HepG2 (cell line): ENCODE results near the gene IQCM.

Source experiments
- ARNT ChIP-seq: fragments of 450-650 bp; IDR thresholded peaks from 2 replicates; pipeline ENCODE4 v1.6.1; 2017
- FOXA3 ChIP-seq: IDR thresholded peaks from 2 replicates; pipeline ENCODE4 v1.6.1; 2016; ENCODE audit warnings: missing genetic modification reagents, missing compliant biosample characterization
- FOXK1 ChIP-seq: sonication (generic); formaldehyde crosslinking; IDR thresholded peaks from 2 replicates; pipeline ENCODE4 v1.4.0; 2020; ENCODE audit warnings: low read depth, missing genetic modification reagents, borderline replicate concordance
- HOXA3 ChIP-seq: sonication (generic); formaldehyde crosslinking; IDR thresholded peaks from 2 replicates; pipeline ENCODE4 v1.5.0; 2020; ENCODE audit warnings: missing genetic modification reagents
- KDM5B ChIP-seq: sonication (generic); formaldehyde crosslinking; IDR thresholded peaks from 2 replicates; pipeline ENCODE4 v1.4.0; 2020; ENCODE audit warnings: missing genetic modification reagents, mild to moderate bottlenecking, borderline replicate concordance
- MXD4 ChIP-seq: IDR thresholded peaks from 2 replicates; pipeline ENCODE4 v1.6.1; 2016; ENCODE audit warnings: mild to moderate bottlenecking, missing biosample characterization, missing genetic modification reagents
- U2AF2 ChIP-seq: fragments of 200-400 bp; formaldehyde crosslinking; IDR thresholded peaks from 2 replicates; pipeline ENCODE4 v1.6.1; 2017; ENCODE audit warnings: low read depth, mild to moderate bottlenecking, low read length
- ZBTB49 ChIP-seq: sonication (generic); formaldehyde crosslinking; IDR thresholded peaks from 2 replicates; pipeline ENCODE4 v1.4.0; 2020; ENCODE audit warnings: missing genetic modification reagents, borderline replicate concordance
- TF ChIP-seq, protein P1 (sequence below): sonication (generic); formaldehyde crosslinking; IDR thresholded peaks from 2 replicates; pipeline ENCODE4 v1.5.0; 2020; ENCODE audit warnings: mild to moderate bottlenecking, missing genetic modification reagents, moderate library complexity

- no peak for TF ChIP-seq ARNT
- no peak for TF ChIP-seq FOXK1
- TF ChIP-seq HOXA3 (CRISPR knock-in tag): no peak
- no peak for TF ChIP-seq MXD4 (CRISPR knock-in tag)
- TF ChIP-seq U2AF2: no peak
- TF ChIP-seq FOXA3: no peak
- TF ChIP-seq ZBTB49 (CRISPR knock-in tag): no peak
- TF ChIP-seq, protein P1, sequence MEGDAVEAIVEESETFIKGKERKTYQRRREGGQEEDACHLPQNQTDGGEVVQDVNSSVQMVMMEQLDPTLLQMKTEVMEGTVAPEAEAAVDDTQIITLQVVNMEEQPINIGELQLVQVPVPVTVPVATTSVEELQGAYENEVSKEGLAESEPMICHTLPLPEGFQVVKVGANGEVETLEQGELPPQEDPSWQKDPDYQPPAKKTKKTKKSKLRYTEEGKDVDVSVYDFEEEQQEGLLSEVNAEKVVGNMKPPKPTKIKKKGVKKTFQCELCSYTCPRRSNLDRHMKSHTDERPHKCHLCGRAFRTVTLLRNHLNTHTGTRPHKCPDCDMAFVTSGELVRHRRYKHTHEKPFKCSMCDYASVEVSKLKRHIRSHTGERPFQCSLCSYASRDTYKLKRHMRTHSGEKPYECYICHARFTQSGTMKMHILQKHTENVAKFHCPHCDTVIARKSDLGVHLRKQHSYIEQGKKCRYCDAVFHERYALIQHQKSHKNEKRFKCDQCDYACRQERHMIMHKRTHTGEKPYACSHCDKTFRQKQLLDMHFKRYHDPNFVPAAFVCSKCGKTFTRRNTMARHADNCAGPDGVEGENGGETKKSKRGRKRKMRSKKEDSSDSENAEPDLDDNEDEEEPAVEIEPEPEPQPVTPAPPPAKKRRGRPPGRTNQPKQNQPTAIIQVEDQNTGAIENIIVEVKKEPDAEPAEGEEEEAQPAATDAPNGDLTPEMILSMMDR (CRISPR knock-in tag): no peak
- no peak for TF ChIP-seq KDM5B
Observed at GRCh38 chr4:149549911-149550310, 265.7 kb downstream of the IQCM start.
